ENCODE data around the gene CACNA1F.

The CACNA1F gene

GRCh38 chrX:49247916-49248811 lies 15.0 kb upstream of the CACNA1F start:
- H3F3A ChIP-seq (ENCODE audit: insufficient read depth): no peaks in the 10 kb centered on the region
- H3K4me2 ChIP-seq (ENCODE audit: low read depth, low read length, poor library complexity, severe bottlenecking): no peak overlapping the region
- H3K9me3 ChIP-seq (ENCODE audit: insufficient read depth, low read length): no peaks in the 10 kb centered on the region
- no peaks in the 10 kb centered on the region for H4K20me1 ChIP-seq (ENCODE audit: low read depth, low read length)
- no peak overlapping the region for H3K4me3 ChIP-seq (ENCODE audit: insufficient read depth, low read length, poor library complexity, severe bottlenecking)
- TF ChIP-seq CTCF (IDR thresholded peaks at IDR 0.05; ENCODE audit: insufficient read depth, low read length, poor library complexity, severe bottlenecking): no peak
- no peak for TF ChIP-seq EZH2phosphoT487 (conservative IDR thresholded peaks at IDR 0.05; ENCODE audit: low read length)
- no peak overlapping the region for H2AFZ ChIP-seq (ENCODE audit: low read depth, low read length, severe bottlenecking)
- H3K27ac ChIP-seq (ENCODE audit: low read depth, low read length): no peak overlapping the region
- no peaks in the 10 kb centered on the region for H3K36me3 ChIP-seq (ENCODE audit: low read length)
- no peaks in the 10 kb centered on the region for H3K79me2 ChIP-seq (ENCODE audit: insufficient read depth, low read length)
- H3K27me3 ChIP-seq (ENCODE audit: low read length): no peaks in the 10 kb centered on the region
- no peaks in the 10 kb centered on the region for H3K9me2 ChIP-seq (replicated peaks; ENCODE audit: insufficient read depth, low read length)
- no peak overlapping the region for H3K9ac ChIP-seq (ENCODE audit: low read length)

GRCh38 chrX:49247346-49247745 lies 14.2 kb upstream of the CACNA1F start:
- Histone ChIP-seq H3K27me3 (ENCODE audit: low read length) (no peaks in the 10 kb centered on the region), H2AFZ (ENCODE audit: low read depth, low read length, severe bottlenecking) (no peak overlapping the region)
- TF ChIP-seq CTCF (IDR thresholded peaks at IDR 0.05; ENCODE audit: insufficient read depth, low read length, poor library complexity, severe bottlenecking) (no peak), EZH2phosphoT487 (conservative IDR thresholded peaks at IDR 0.05; ENCODE audit: low read length) (no peak)

GRCh38 chrX:49246541-49246940 lies 13.4 kb upstream of the CACNA1F start:
- H3K9me2 ChIP-seq (replicated peaks; ENCODE audit: insufficient read depth, low read length): no peaks in the 10 kb centered on the region
- no peaks in the 10 kb centered on the region for H3K79me2 ChIP-seq (ENCODE audit: insufficient read depth, low read length)
- H3K9me3 ChIP-seq (ENCODE audit: insufficient read depth, low read length): no peaks in the 10 kb centered on the region
- H3K36me3 ChIP-seq (ENCODE audit: low read length): no peaks in the 10 kb centered on the region
- no peak overlapping the region for H3K4me2 ChIP-seq (ENCODE audit: low read depth, low read length, poor library complexity, severe bottlenecking)
- H3K4me3 ChIP-seq (ENCODE audit: insufficient read depth, low read length, poor library complexity, severe bottlenecking): no peak overlapping the region
- no peaks in the 10 kb centered on the region for H3F3A ChIP-seq (ENCODE audit: insufficient read depth)
- H4K20me1 ChIP-seq (ENCODE audit: low read depth, low read length): no peaks in the 10 kb centered on the region
- no peak overlapping the region for H3K27ac ChIP-seq (ENCODE audit: low read depth, low read length)
- H3K9ac ChIP-seq (ENCODE audit: low read length): no peak overlapping the region
- no peak overlapping the region for H2AFZ ChIP-seq (ENCODE audit: low read depth, low read length, severe bottlenecking)
- H3K27me3 ChIP-seq (ENCODE audit: low read length): no peaks in the 10 kb centered on the region
- no peak for TF ChIP-seq CTCF (IDR thresholded peaks at IDR 0.05; ENCODE audit: insufficient read depth, low read length, poor library complexity, severe bottlenecking)
- TF ChIP-seq EZH2phosphoT487 (conservative IDR thresholded peaks at IDR 0.05; ENCODE audit: low read length): no peak

More at GRCh38 chrX:49247346-49247745, 14.2 kb upstream of the CACNA1F start:
- H3K27ac ChIP-seq (ENCODE audit: low read depth, low read length): no peak overlapping the region
- H3K9me3 ChIP-seq (ENCODE audit: insufficient read depth, low read length): no peaks in the 10 kb centered on the region
- H3K9me2 ChIP-seq (replicated peaks; ENCODE audit: insufficient read depth, low read length): no peaks in the 10 kb centered on the region
- no peak overlapping the region for H3K4me2 ChIP-seq (ENCODE audit: low read depth, low read length, poor library complexity, severe bottlenecking)
- H3K79me2 ChIP-seq (ENCODE audit: insufficient read depth, low read length): no peaks in the 10 kb centered on the region
- no peaks in the 10 kb centered on the region for H3K36me3 ChIP-seq (ENCODE audit: low read length)
- no peaks in the 10 kb centered on the region for H3F3A ChIP-seq (ENCODE audit: insufficient read depth)
- H3K4me3 ChIP-seq (ENCODE audit: insufficient read depth, low read length, poor library complexity, severe bottlenecking): no peak overlapping the region
- no peak overlapping the region for H3K9ac ChIP-seq (ENCODE audit: low read length)
- no peaks in the 10 kb centered on the region for H4K20me1 ChIP-seq (ENCODE audit: low read depth, low read length)

Measured in SU-DHL-6 (cell line).